Hematopoietic multipotent progenitor cell treated with erythropoietin and hydrocortisone succinate and interleukin-3 and kit ligand, for 4 days (in vitro differentiated cells): ENCODE measurements around the gene ARPIN.
"Not testable (repeated sequence)": the region's sequence is repeated elsewhere in the genome, so short reads cannot be mapped to it uniquely, and the experiment has no call there.

Experiments used
- DNase-seq: peaks from one replicate; pipeline ENCODE4 v3.0.0-alpha.2; 2015

ARPIN gene

DNA sequence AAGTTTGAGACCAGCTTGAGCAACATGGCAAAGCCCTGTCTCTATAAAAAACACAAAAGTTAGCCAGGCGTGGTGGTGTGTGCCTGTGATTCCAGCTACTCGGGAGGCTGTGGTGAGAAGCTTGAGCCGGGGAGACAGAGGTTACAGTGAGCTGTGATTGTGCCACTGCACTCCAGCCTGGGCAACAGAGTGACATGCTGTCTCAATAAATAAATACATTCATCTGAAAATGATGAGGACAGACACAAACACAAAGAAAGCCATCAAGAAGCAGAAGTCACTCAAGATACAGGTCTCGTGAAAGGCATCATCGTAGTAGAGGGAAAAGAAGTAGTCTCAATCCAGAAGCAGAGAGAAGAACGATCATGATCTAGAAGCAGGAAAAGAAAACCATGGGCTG, 37.0 kb downstream of the ARPIN start:
- DNase-seq: no peak

DNA sequence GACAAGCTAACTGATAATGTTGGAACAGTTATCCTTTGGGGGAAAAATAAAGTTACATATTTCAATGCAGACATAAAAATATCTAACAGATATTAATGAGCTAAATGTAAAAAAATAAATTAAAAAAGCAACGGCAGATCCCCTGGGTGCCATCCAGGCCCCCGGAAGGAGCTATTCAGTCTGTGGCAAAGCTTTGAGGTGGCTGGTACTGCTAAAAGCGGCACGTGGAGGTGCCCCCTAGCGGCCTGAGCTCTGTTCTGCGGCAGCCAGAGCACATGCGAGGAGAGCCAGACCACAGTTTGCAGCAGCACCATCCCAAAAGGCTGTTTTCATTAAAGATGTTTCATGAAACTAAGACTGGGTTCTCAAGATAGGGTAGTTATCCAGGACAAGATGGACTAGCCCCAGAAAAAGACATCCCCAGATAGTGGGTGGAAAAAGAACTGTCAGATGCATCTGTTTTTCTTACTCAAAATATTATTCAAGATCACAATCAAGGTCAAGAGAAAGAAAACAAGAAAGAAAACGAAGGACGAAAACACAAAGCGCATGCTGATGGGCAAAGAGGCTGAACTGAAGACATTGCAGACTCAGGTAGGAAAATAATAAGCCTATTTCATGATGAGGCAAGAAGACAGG, 37.7 kb downstream of the ARPIN start:
- peak; percentile 94 for DNase-seq

DNA sequence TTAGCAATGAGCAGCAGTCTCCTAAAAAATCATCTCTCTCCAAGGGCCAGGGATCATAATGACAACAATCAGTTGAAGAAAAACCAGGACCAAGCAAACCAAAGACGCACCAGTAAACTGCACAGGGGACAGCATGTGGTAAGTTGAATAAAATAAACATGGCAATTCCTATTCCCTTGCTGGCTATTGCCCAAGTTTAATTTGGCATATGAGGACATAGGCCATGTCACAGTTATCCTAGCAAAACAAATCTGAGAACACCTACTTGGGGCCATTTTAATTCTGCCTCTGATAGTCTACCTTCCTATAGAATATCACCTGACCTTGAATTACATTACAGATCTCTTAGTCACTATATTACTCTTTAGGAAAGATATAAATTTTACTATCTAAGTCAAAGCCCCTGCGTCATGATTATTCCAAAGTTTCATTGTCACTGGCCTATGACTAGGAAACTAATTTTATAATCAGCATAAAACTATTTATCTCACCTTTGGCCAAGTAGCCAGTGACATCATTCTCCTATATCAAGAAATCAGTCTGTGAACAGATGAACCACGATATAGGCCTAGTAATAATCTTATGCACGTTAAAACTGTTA, 42.0 kb downstream of the ARPIN start:
- DNase-seq: no peak

DNA sequence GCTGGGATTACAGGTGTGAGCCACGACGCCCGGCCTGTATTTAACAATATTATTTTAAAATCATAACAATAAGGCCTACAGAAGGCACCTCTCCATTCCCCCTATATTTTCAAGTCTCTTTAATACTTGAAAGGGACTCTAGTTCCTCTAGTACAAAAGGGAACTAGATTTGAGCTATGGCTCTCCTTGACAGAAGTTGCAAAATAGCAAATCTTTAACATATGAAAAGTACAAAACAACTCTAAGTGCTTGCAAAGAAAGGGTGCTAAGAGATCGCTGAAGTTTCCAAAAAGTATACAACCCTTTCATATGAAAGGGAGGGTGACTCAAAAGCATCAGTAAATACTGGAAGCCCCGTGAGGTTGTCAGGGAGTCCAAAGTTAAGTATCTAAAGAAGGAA, 42.7 kb downstream of the ARPIN start:
- peak; percentile 22 for DNase-seq

DNA sequence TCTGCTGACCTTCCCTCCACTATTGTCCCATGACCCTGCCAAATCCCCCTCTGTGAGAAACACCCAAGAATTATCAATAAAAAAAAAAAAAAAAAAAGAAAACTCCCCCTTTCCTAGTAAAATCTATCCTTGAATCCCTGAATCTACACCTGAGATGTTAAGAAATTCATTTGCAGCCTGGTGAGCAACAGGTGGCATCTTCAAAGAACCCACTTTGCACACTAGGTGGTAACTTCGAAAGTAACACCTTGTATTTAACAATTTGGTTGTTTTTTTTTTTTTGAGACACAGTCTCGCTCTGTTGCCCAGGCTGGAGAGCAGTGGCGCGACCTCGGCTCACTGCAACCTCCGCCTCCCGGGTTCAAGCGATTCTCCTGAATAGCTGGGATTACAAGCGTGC, 43.3 kb downstream of the ARPIN start:
- not testable (repeated sequence) for DNase-seq

DNA sequence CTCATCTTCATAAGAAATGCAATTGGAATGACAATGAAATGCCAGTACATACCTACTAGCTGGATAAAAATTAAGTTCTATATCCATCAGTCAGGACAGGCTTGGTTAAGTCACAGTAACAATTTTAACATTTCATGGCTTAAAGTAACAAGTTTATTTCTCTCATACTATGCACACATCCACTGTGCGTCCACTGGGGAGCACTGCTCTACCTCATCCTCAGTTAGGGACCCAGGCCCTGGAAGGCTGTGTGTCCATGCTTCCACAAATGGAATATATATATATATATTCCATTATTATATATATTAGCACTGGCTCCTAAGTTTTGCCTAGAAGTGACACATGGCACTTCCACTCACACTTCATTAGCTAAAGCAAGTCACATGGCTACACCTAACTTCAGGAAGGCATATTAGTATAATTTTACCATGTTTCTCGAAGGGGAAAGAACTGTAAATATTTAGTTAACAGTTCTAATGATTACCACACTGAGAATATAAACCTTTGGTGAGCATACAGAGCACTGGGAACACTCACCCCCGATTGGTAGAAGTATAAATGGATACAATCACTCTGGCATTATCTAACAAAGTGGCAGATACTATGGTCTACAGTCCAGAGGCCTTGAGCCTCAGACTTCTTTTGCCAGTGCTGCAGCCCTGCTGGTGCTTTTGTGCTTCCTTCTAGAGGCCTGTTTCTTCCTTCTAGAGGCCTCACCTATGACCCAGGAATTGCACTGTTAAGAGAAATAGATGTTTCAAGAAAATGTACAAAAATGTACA, 47.6 kb downstream of the ARPIN start:
- no peak for DNase-seq

DNA sequence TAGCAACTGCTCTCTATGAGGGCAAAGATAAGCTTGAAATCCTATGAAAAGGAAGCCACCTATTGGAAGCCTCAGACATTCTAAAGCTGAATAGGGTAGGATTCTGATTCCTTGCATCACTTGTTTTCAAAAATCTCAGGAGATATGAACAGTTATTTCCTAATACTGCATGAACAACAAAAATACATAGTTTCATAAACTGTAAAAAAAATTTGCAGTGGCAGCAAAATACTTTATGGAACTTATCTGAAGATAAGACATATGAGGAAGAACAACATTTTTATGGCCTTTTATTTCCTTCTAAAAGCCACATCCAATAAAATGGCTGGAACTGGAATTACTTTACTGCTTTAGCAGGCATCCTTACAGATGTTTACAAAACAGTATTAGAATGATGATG, 48.8 kb downstream of the ARPIN start:
- no peak for DNase-seq

DNA sequence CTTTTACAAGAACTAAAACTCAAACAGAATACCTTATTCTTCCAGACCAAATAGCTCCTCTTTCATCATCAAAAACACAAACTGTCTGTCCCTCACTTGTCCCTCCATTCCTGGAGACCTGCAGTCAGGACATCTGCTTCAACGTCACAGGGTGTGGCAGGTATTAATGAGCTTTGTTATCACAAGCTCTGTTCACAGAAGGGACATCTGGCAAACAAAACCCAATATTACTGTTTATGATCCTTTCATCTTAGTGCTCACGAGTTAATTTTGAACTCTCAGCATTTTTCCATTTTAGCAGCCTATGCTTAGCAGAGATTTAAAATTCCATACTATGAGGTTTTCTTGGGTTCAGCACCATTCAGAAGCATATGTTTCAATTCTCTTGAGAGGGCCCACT, 51.9 kb downstream of the ARPIN start:
- DNase-seq: peak; percentile 51

DNA sequence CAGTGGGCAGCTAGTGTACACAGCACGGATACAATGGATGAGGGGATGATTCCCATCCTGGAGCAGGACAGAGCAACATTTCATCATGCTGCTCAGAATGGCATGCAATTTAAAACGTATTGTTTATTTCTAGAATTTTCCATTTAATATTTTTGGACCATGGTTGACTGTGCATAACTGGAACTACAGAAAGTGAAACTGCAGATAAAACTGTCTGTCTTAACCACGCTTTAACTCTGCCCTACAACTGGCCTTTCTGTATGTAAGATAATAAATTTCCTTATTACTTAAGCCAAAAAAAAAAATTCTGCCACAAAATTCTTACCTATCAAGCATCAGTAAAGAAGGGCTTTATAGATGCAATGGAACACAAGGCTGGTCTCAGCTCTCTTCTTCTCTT, 52.3 kb downstream of the ARPIN start:
- peak; percentile 33 for DNase-seq

DNA sequence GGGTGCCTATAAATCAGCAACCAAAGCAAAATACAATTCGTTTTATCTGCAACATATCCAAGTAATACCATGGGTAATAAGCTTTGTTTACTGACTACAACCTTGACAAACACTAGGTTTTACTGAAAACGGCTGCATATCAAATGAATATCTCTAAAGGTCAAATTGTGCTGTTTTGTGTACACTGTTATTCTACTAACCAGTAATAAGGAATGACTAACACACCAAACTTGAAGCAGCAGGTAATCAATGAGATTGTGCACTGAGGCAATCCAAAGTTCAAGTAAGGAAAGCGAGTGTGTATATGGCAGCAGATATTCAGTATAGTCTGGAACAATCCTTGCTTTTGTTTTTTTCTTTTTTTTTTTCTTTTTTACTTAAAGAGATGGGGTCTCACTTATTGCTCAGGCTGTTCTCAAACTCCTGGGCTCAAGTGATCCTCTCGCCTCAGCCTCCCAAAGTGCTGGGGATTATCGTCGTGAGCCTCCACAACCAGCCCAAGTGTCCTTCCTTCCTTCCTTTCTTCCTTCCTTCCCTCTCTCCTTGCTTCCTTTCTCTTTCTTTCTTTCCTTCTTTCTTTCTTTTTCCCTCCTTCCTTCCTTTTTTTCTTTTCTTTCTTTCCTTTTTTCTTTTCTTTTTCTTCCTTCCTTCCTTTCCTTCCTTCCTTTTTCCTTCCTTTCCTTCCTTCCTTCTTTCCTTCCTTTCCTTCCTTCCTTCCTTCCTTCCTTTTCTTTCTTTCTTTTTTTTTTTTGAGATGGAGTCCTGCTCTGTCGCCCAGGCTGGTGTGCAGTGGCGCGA, 53.9 kb downstream of the ARPIN start:
- DNase-seq: no peak

DNA sequence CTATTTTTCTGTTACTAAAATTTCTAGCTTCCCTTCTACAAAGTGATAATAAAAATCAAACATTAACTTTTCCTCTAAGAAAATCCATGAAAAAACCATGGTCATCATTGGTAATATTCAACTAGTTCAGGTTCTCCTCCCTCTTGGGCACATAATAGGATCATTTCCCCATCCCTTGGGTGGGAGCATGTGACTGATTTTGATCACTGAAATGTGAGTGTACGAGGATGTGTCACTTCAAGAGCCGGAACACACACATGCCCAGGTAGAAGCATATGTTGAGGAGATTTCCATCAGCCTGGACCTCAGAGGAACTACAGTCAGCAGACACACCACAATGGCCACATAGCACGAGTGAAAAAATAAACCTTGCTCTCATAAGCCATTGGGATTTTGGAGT, 55.1 kb downstream of the ARPIN start:
- DNase-seq: no peak

DNA sequence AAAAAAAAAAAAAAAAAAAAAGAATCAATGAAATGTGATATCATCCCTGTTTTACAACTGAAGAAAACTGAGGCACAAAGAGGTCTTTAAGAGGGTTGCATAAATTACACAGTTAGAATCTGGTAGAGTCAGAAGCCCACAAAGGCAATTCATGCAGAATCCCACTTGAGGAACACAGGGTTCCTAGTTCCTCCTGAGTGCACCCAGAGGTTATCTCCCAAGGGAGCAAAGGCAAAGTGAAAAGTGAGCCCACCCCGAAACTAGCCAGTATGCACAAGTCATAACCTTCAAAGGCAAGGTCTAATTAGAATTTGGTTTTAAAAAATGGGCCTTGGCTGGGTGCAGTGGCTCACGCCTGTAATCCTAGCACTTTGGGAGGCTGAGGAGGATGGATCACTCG, 56.8 kb downstream of the ARPIN start:
- no peak for DNase-seq

DNA sequence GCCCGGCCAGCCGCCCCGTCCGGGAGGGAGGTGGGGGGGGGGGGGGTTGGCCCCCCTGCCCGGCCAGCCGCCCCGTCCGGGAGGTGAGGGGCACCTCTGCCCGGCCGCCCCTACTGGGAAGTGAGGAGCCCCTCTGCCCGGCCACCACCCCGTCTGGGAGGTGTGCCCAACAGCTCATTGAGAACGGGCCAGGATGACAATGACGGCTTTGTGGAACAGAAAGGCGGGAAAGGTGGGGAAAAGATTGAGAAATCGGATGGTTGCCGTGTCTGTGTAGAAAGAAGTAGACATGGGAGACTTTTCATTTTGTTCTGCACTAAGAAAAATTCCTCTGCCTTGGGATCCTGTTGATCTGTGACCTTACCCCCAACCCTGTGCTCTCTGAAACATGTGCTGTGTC, 57.9 kb downstream of the ARPIN start:
- not testable (repeated sequence) for DNase-seq

DNA sequence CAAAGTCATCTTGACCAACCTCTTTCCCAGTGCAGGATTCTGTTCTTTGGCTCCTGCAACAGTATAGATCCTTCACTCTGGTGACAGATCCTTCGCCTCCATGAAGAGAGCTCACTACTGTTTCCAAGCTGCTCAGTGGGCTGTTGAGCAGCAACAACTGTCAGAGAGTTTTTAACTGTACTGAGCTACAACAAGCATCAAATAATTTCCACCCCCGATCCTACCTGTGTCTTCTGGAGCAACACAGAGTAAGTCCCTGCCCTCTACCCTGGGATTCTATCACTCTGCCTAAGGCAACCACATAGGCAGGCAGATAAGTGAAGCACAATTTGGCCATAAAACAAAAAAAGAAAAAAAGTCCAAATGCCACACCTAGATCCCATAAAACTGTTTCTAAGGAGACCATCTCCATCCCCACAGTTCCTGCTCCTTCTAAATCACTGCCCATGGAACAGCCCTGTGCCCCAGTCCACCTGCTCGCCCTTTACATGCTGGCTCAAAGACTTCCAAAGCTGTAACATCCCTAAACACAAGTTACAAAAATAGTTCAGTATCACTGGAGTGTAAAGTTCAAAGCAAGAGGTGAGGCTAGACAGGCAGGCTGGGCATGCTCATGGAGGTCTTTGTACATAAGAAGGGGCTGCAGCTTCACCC, 60.3 kb downstream of the ARPIN start:
- no peak for DNase-seq

DNA sequence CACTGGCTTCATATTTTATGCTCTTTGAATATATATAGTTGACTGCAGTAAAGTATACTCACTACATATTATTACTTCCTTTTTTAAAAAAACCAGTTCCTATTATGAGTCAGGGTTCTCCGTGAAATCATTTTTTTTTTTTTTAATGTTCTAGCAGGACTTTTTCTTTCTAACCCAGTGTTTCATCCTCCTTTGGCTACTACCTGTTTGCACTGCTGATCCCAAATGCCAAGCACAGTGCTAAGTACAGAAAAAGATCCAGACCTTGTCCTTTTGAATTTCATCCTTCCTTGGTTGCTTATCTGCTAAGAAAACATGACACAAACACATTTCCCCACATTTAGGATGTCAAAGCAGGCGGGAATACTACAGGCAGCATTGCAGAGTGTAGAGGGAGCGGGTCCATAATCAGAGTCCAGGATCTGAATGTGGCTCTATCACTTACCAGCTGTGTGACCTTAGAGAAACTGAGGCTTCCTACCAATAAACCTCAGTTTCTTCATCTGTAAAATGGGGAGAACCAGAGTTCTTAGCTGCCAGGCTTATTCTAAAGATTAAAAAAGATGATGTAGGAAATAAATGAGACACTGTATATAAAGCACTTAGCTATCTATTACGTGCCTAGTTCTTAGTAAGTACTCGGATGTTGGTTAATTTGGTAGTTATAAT, 60.9 kb downstream of the ARPIN start:
- peak; percentile 28 for DNase-seq

DNA sequence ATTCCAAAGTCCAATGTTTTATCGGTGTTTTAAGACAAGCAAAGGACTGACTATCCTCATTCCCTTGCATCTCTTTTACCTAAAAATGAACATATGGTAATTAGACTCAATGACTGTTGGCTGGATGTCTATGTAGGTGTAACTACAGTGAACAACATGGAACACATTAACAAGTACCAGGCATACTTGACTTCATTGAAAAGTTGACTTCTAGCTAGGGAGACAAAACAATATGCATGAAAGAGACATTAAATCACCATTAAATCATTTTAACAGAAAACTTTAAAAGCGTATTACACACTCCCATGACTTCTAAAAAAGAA, 63.8 kb downstream of the ARPIN start:
- DNase-seq: no peak

DNA sequence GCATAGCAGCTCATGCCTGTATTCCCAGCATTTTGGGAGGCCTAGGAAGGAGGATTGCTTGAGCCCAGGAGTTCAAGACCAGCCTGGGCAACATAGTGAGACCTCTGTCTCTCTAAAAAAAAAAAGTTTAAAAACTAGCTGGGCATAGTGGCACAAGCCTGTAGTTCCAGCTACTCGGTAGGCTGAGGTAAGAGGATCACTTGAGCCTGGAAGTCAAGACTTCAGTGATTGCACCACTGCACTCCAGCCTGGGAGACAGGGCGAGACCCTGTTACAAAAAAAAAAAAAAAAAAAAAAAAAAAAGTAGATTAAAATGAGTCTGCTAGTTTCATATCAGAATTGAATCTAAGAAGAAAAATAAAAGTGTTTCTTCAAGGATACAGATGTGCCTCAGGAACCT, 65.7 kb downstream of the ARPIN start:
- no peak for DNase-seq

DNA sequence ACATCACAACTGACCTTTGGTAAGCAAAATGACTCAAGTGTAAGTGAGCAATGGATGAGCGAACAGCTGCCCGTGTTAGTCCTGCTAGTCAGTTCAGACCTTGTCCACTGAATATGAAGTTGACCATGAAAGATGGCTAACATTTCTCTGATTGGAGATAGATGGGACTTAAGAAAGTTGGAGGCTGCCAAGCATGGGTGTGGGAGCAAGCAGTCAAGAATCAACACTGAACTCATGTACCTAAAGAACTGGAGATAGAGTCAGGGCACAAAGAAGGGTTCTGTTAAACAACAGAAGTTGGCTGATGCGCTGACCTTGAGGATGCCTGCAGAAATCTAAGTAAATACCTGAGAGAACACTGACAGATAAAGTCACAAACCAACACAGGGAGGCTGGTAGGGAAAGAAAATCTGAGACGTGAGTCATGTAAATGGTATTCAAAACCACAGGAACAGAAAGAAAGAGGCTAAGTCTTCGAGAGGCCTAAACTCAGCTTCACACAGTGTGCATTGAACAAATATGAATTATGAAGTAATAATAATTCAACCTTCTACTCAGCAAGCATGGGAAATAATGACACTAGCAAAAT, 67.4 kb downstream of the ARPIN start:
- no peak for DNase-seq
